Neural progenitor cell (in vitro differentiated cells): Measurements from ENCODE around the gene MUCL3.
"Not testable (repeated sequence)": the region's sequence is repeated elsewhere in the genome, so short reads cannot be mapped to it uniquely, and the experiment has no call there.

Experiments used
- EZH2 ChIP-seq: fragments of 200-600 bp; sonication (generic); IDR thresholded peaks from 2 replicates; pipeline ENCODE4 v1.6.1; 2017; ENCODE audit warnings: antibody characterized with exemption, mild to moderate bottlenecking, moderate library complexity
- EZH2phosphoT487 ChIP-seq: fragments of 200-600 bp; sonication (generic); IDR thresholded peaks from 2 replicates; pipeline ENCODE4 v1.6.1; 2017; ENCODE audit warnings: antibody characterized with exemption
- TF ChIP-seq, protein P1 (sequence below): fragments of 200-600 bp; sonication (generic); IDR thresholded peaks from 2 replicates; pipeline ENCODE4 v1.5.1; 2017; ENCODE audit warnings: antibody characterized with exemption, mild to moderate bottlenecking

DNA sequence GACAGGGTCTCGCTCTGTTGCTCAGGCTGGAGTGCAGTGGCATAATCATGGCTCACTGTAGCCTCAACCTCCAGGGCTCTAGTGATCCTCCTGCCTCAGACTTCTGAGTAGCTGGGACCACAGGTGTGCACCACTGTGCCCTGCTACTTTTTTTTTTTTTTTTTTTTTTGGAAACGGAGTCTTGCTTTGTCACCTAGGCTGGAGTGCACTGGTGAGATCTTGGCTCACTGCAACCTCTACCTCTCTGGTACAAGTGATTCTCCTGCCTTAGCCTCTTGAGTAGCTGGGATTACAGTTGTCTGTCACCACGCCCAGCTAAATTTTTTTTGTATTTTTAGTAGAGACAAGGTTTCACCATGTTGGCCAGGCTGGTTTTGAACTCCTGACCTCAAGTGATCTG, 13.7 kb upstream of the MUCL3 start:
- TF ChIP-seq, protein P1, sequence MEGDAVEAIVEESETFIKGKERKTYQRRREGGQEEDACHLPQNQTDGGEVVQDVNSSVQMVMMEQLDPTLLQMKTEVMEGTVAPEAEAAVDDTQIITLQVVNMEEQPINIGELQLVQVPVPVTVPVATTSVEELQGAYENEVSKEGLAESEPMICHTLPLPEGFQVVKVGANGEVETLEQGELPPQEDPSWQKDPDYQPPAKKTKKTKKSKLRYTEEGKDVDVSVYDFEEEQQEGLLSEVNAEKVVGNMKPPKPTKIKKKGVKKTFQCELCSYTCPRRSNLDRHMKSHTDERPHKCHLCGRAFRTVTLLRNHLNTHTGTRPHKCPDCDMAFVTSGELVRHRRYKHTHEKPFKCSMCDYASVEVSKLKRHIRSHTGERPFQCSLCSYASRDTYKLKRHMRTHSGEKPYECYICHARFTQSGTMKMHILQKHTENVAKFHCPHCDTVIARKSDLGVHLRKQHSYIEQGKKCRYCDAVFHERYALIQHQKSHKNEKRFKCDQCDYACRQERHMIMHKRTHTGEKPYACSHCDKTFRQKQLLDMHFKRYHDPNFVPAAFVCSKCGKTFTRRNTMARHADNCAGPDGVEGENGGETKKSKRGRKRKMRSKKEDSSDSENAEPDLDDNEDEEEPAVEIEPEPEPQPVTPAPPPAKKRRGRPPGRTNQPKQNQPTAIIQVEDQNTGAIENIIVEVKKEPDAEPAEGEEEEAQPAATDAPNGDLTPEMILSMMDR, result not testable (repeated sequence)
- not testable (repeated sequence) for TF ChIP-seq EZH2, EZH2phosphoT487
